ENCODE data around the gene STX1B. TPM values are rescaled to one million over a fixed set of nuclear protein-coding genes. Genes with fewer than 3 reads are reported as not detected.

The STX1B gene
- 9.1 TPM for total RNA-seq

GRCh38 chr16:31010585-31011325 lies at the start of gene STX1B:
Gene STX1B (minus strand): TSS chr16:31010638. CDS start chr16:31010396, 242 bp downstream.

GRCh38 chr16:31032736-31033708 lies 22.6 kb upstream of the STX1B start, which contains the start of gene STX4:
Gene STX4 (plus strand): TSS chr16:31033558. CDS start chr16:31033806, 248 bp downstream.

GRCh38 chr16:30984669-30985400 lies 25.6 kb downstream of the STX1B start, which contains the start of gene HSD3B7:
Gene HSD3B7 (plus strand): TSS chr16:30985207. CDS start chr16:30985659, 452 bp downstream.

GRCh38 chr16:30957456-30958174 lies 52.8 kb downstream of the STX1B start, which contains the start of gene SETD1A:
Gene SETD1A (plus strand): TSS chr16:30957754. CDS start chr16:30958732, 978 bp downstream.

GRCh38 chr16:30948667-30949649 lies 61.5 kb downstream of the STX1B start, which contains the start of gene ORAI3:
Gene ORAI3 (plus strand): TSS chr16:30949068. CDS start chr16:30949290, 222 bp downstream.

Other genes with a start within 250 kb of the STX1B start
- gene CFAP119, start 248.6 kb downstream of the STX1B start, total RNA-seq, result 4.6 TPM
- gene RNF40, start 248.3 kb downstream of the STX1B start, total RNA-seq, result 148 TPM
- gene ZNF629, start 223.4 kb downstream of the STX1B start, total RNA-seq, result 18.8 TPM
- 34.7 TPM for gene BCL7C, start 116.6 kb downstream of the STX1B start, total RNA-seq
- gene CTF1, start 114.0 kb downstream of the STX1B start, total RNA-seq, result 1.6 TPM
- gene FBXL19, start 87.1 kb downstream of the STX1B start, total RNA-seq, result 23.4 TPM
- gene ORAI3, start 61.6 kb downstream of the STX1B start, total RNA-seq, result 17.2 TPM
- 9.0 TPM for gene SETD1A, start 52.9 kb downstream of the STX1B start, total RNA-seq
- gene HSD3B7, start 25.4 kb downstream of the STX1B start, total RNA-seq, result 8.4 TPM
- 30.6 TPM for gene STX4, start 22.9 kb upstream of the STX1B start, total RNA-seq
- 5.4 TPM for gene ZNF668, start 63.6 kb upstream of the STX1B start, total RNA-seq
- gene ZNF646, start 63.8 kb upstream of the STX1B start, total RNA-seq, result 18.0 TPM
- 4.1 TPM for gene PRSS53, start 78.3 kb upstream of the STX1B start, total RNA-seq
- 66.6 TPM for gene VKORC1, start 84.2 kb upstream of the STX1B start, total RNA-seq
- 21.9 TPM for gene BCKDK, start 97.7 kb upstream of the STX1B start, total RNA-seq
- 56.6 TPM for gene KAT8, start 107.0 kb upstream of the STX1B start, total RNA-seq
- gene PRSS8, start 125.1 kb upstream of the STX1B start, total RNA-seq, result 6.2 TPM
- gene PRSS36, start 139.4 kb upstream of the STX1B start, total RNA-seq, result not detected
- gene FUS, start 169.5 kb upstream of the STX1B start, total RNA-seq, result 155 TPM
- gene PYCARD, start 192.1 kb upstream of the STX1B start, total RNA-seq, result 8.5 TPM
- 7.6 TPM for gene TRIM72, start 203.5 kb upstream of the STX1B start, total RNA-seq
- gene PYDC1, start 206.5 kb upstream of the STX1B start, total RNA-seq, result not detected
- 3.6 TPM for gene ITGAM, start 249.3 kb upstream of the STX1B start, total RNA-seq

All from camera-type eye (tissue), 1 donor.